ENCODE results near the gene EXOC6B.

Gene EXOC6B

DNA sequence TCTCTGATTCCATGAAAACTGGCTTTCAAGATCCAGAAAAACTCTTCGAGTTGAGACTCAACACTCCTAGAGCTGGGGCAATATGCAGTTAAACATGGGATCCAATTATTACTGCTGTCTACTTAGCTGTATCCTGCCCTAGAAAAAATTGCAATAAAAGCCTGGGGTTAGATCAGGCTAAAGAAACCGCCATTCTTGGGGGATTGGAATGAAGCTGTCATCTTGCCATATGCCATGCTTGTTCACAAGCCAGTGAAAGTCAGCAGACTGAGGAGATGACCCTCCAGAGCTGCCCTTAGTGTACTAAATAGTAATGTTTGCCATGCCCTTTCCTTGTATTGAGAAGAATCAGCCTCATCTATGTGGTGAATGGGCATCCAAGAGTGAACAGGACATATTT is 647.3 kb downstream of the EXOC6B start:
- no peak overlapping the region for H2AK5ac ChIP-seq (ENCODE audit: low read length)
- H3K79me1 ChIP-seq (ENCODE audit: low read length) = no peaks in the 10 kb centered on the region
- no CpG with 5 or more reads among the region's 2 CpGs for WGBS (ENCODE audit: extremely low coverage, insufficient coverage, insufficient read length)
- H3K4me3 ChIP-seq (ENCODE audit: low read depth, low read length) = no peak overlapping the region
- no peak overlapping the region for H3K27ac ChIP-seq (ENCODE audit: low read depth, low read length)
- no peaks in the 10 kb centered on the region for H3K27me3 ChIP-seq (ENCODE audit: insufficient read depth, low read length)
- no peak overlapping the region for H3K18ac ChIP-seq (ENCODE audit: low read length)
- no peak overlapping the region for H4K8ac ChIP-seq (ENCODE audit: low read depth, low read length)
- no peak overlapping the region for H2BK120ac ChIP-seq (ENCODE audit: insufficient read depth, low read length, poor library complexity)
- H3K9ac ChIP-seq (ENCODE audit: low read length) = no peak overlapping the region
- H3K4me2 ChIP-seq (ENCODE audit: low read length) = no peak overlapping the region
- H3K14ac ChIP-seq (ENCODE audit: low read length) = no peak overlapping the region
- H3K4ac ChIP-seq (ENCODE audit: low read depth, low read length) = no peak overlapping the region
- H2AFZ ChIP-seq (ENCODE audit: insufficient read depth, low read length, poor library complexity) = no peak overlapping the region
- H3K4me1 ChIP-seq (ENCODE audit: control insufficient read depth in 1 of 2, insufficient read depth in 2 of 2, low read length in 2 of 2) = peaks cover 0 to 8% of the 10 kb centered on the region in 2 experiments
- no peak overlapping the region for H2BK5ac ChIP-seq (ENCODE audit: low read depth, low read length, poor library complexity)
- DNase-seq = no peak
- H3K79me2 ChIP-seq (ENCODE audit: control insufficient read depth, insufficient read depth, low read length, poor library complexity) = no peaks in the 10 kb centered on the region
- no peak overlapping the region for H3K23ac ChIP-seq (ENCODE audit: low read length)
- H4K91ac ChIP-seq (ENCODE audit: low read depth, low read length) = no peak overlapping the region
- no peak overlapping the region for H4K12ac ChIP-seq (ENCODE audit: low read depth, low read length)
- H2BK12ac ChIP-seq (ENCODE audit: low read length) = no peak overlapping the region
- H3K36me3 ChIP-seq (ENCODE audit: control insufficient read depth in 1 of 2, insufficient read depth in 2 of 2, low read length in 2 of 2) = peaks cover 4 to 16% of the 10 kb centered on the region in 2 experiments
- no peaks in the 10 kb centered on the region for H3K9me3 ChIP-seq (ENCODE audit: insufficient read depth, low read depth, low read length)

DNA sequence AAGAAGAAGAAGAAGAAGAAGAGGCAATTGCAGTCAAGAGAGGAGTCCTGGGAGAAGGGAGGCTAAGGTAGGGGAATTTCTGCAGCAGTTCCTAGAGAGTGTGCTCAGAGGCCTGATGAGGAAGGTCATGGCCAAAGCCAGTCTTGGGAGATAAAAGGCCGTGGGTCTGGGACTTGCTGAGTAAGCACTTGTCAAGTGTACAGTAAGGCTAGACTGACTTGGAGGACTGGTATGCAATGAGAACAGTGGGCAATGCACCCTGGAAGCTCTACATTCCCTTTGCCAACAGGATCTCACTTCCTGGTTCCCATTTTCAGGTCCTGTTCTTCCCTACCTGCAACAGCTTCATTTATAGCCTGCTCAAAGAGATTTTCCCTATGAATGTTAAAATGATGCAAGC is 649.6 kb downstream of the EXOC6B start:
- Histone ChIP-seq H3K79me2 (ENCODE audit: control insufficient read depth, insufficient read depth, low read length, poor library complexity) (no peaks in the 10 kb centered on the region), H2AFZ (ENCODE audit: insufficient read depth, low read length, poor library complexity) (no peak overlapping the region), H3K27me3 (ENCODE audit: insufficient read depth, low read length) (no peaks in the 10 kb centered on the region), H3K36me3 (ENCODE audit: control insufficient read depth in 1 of 2, insufficient read depth in 2 of 2, low read length in 2 of 2) (peaks cover 4 to 16% of the 10 kb centered on the region in 2 experiments), H2BK5ac (ENCODE audit: low read depth, low read length, poor library complexity) (no peak overlapping the region), H4K12ac (ENCODE audit: low read depth, low read length) (no peak overlapping the region), H3K23ac (ENCODE audit: low read length) (no peak overlapping the region), H3K4me2 (ENCODE audit: low read length) (no peak overlapping the region), H3K4ac (ENCODE audit: low read depth, low read length) (no peak overlapping the region), H3K9me3 (ENCODE audit: insufficient read depth, low read depth, low read length) (no peaks in the 10 kb centered on the region), H4K8ac (ENCODE audit: low read depth, low read length) (no peak overlapping the region), H3K79me1 (ENCODE audit: low read length) (no peaks in the 10 kb centered on the region), H3K18ac (ENCODE audit: low read length) (no peak overlapping the region), H2BK120ac (ENCODE audit: insufficient read depth, low read length, poor library complexity) (no peak overlapping the region), H2AK5ac (ENCODE audit: low read length) (no peak overlapping the region), H3K4me3 (ENCODE audit: low read depth, low read length) (no peak overlapping the region), H3K27ac (ENCODE audit: low read depth, low read length) (no peak overlapping the region), H2BK12ac (ENCODE audit: low read length) (no peak overlapping the region), H4K91ac (ENCODE audit: low read depth, low read length) (no peak overlapping the region), H3K14ac (ENCODE audit: low read length) (no peak overlapping the region), H3K4me1 (ENCODE audit: control insufficient read depth in 1 of 2, insufficient read depth in 2 of 2, low read length in 2 of 2) (no peaks in the 10 kb centered on the region), H3K9ac (ENCODE audit: low read length) (no peak overlapping the region)
- WGBS (ENCODE audit: extremely low coverage, insufficient coverage, insufficient read length) = no CpG with 5 or more reads among the region's 1 CpG
- DNase-seq = no peak

DNA sequence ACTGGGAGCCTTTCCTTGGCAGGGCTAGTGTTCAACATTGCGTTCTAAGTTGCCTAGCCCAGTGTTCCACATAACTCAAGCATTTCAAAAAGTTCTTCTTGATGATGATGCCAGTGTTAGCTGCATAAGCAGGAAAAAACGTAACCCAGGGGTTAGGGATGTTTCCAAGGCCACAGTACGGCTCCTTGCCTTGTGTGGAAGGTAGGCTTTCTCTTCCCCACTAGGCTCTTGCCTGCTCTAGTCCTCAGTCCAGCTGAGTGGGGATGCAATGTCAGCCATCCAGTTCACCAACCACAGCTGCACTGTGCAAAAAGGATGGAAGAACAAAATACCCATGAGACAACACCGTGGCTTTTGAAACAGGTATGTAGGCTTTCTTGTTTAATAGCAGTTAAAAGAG is 650.2 kb downstream of the EXOC6B start:
- H2BK120ac ChIP-seq (ENCODE audit: insufficient read depth, low read length, poor library complexity) = no peak overlapping the region
- no peaks in the 10 kb centered on the region for H3K4me1 ChIP-seq (ENCODE audit: control insufficient read depth in 1 of 2, insufficient read depth in 2 of 2, low read length in 2 of 2)

GRCh38 chr2:72173640-72174321 is 652.1 kb downstream of the EXOC6B start:
- WGBS (ENCODE audit: extremely low coverage, insufficient coverage, insufficient read length) = no CpG with 5 or more reads among the region's 8 CpGs

More for the DNA sequence above, 650.2 kb downstream of the EXOC6B start:
- no peak overlapping the region for H3K4me2 ChIP-seq (ENCODE audit: low read length)
- H3K4me3 ChIP-seq (ENCODE audit: low read depth, low read length) = no peak overlapping the region
- H3K14ac ChIP-seq (ENCODE audit: low read length) = no peak overlapping the region
- H3K27ac ChIP-seq (ENCODE audit: low read depth, low read length) = no peak overlapping the region
- H4K91ac ChIP-seq (ENCODE audit: low read depth, low read length) = no peak overlapping the region
- no peak overlapping the region for H2AK5ac ChIP-seq (ENCODE audit: low read length)
- H3K23ac ChIP-seq (ENCODE audit: low read length) = no peak overlapping the region
- H3K27me3 ChIP-seq (ENCODE audit: insufficient read depth, low read length) = no peaks in the 10 kb centered on the region
- H3K4ac ChIP-seq (ENCODE audit: low read depth, low read length) = no peak overlapping the region
- H2BK5ac ChIP-seq (ENCODE audit: low read depth, low read length, poor library complexity) = no peak overlapping the region
- H4K8ac ChIP-seq (ENCODE audit: low read depth, low read length) = no peak overlapping the region
- H3K9ac ChIP-seq (ENCODE audit: low read length) = no peak overlapping the region
- no peaks in the 10 kb centered on the region for H3K9me3 ChIP-seq (ENCODE audit: insufficient read depth, low read depth, low read length)
- H3K79me1 ChIP-seq (ENCODE audit: low read length) = no peaks in the 10 kb centered on the region
- WGBS (ENCODE audit: extremely low coverage, insufficient coverage, insufficient read length) = no CpG with 5 or more reads among the region's 4 CpGs
- peaks cover 4 to 16% of the 10 kb centered on the region in 2 experiments for H3K36me3 ChIP-seq (ENCODE audit: control insufficient read depth in 1 of 2, insufficient read depth in 2 of 2, low read length in 2 of 2)
- no peaks in the 10 kb centered on the region for H3K79me2 ChIP-seq (ENCODE audit: control insufficient read depth, insufficient read depth, low read length, poor library complexity)
- no peak overlapping the region for H2BK12ac ChIP-seq (ENCODE audit: low read length)
- no peak overlapping the region for H3K18ac ChIP-seq (ENCODE audit: low read length)
- no peak overlapping the region for H4K12ac ChIP-seq (ENCODE audit: low read depth, low read length)
- H2AFZ ChIP-seq (ENCODE audit: insufficient read depth, low read length, poor library complexity) = no peak overlapping the region
- no peak for DNase-seq

More at GRCh38 chr2:72173640-72174321, 652.1 kb downstream of the EXOC6B start:
- no peak overlapping the region for H4K8ac ChIP-seq (ENCODE audit: low read depth, low read length)
- peaks cover 4 to 11% of the 10 kb centered on the region in 2 experiments for H3K36me3 ChIP-seq (ENCODE audit: control insufficient read depth in 1 of 2, insufficient read depth in 2 of 2, low read length in 2 of 2)
- H3K79me1 ChIP-seq (ENCODE audit: low read length) = no peaks in the 10 kb centered on the region
- peak overlapping the region; percentile 31 for H4K12ac ChIP-seq (ENCODE audit: low read depth, low read length)
- H3K79me2 ChIP-seq (ENCODE audit: control insufficient read depth, insufficient read depth, low read length, poor library complexity) = no peaks in the 10 kb centered on the region
- H3K9ac ChIP-seq (ENCODE audit: low read length) = no peak overlapping the region
- no peaks in the 10 kb centered on the region for H3K4me1 ChIP-seq (ENCODE audit: control insufficient read depth in 1 of 2, insufficient read depth in 2 of 2, low read length in 2 of 2)
- no peak overlapping the region for H2AFZ ChIP-seq (ENCODE audit: insufficient read depth, low read length, poor library complexity)
- H3K23ac ChIP-seq (ENCODE audit: low read length) = no peak overlapping the region
- H3K4ac ChIP-seq (ENCODE audit: low read depth, low read length) = no peak overlapping the region
- no peak for DNase-seq
- no peak overlapping the region for H3K14ac ChIP-seq (ENCODE audit: low read length)
- peak overlapping the region; percentile 15 for H2AK5ac ChIP-seq (ENCODE audit: low read length)
- H3K18ac ChIP-seq (ENCODE audit: low read length) = no peak overlapping the region
- H3K27me3 ChIP-seq (ENCODE audit: insufficient read depth, low read length) = no peaks in the 10 kb centered on the region
- no peak overlapping the region for H3K4me3 ChIP-seq (ENCODE audit: low read depth, low read length)
- H2BK5ac ChIP-seq (ENCODE audit: low read depth, low read length, poor library complexity) = no peak overlapping the region
- no peak overlapping the region for H4K91ac ChIP-seq (ENCODE audit: low read depth, low read length)
- H3K4me2 ChIP-seq (ENCODE audit: low read length) = no peak overlapping the region
- H2BK12ac ChIP-seq (ENCODE audit: low read length) = peak overlapping the region; percentile 19
- H3K27ac ChIP-seq (ENCODE audit: low read depth, low read length) = no peak overlapping the region
- no peak overlapping the region for H2BK120ac ChIP-seq (ENCODE audit: insufficient read depth, low read length, poor library complexity)
- H3K9me3 ChIP-seq (ENCODE audit: insufficient read depth, low read depth, low read length) = no peaks in the 10 kb centered on the region
